Stimulated activated memory B cell treated with anti-CD40 and anti-IgM and Interleukin-4, amounts not matched to agents 10 μg/mL and 1 μg/mL and 100 μg/mL, for 72 hours (primary cell): ENCODE results near the gene AAK1.

Source experiments
- ATAC-seq: fragments of 150-1000 bp; cut with Tn5 transposase; 2 replicates; pipeline ENCODE4 v1.10.0; 2021
- H3K27ac Mint-ChIP-seq: one replicate; pipeline ENCODE4 v1.8.0; 2022; ENCODE audit warnings: mild to moderate bottlenecking, mixed read lengths
- H3K27me3 Mint-ChIP-seq: one replicate; pipeline ENCODE4 v1.8.0; 2022; ENCODE audit warnings: mixed read lengths
- H3K36me3 Mint-ChIP-seq: one replicate; pipeline ENCODE4 v1.8.0; 2022; ENCODE audit warnings: mixed read lengths
- H3K4me1 Mint-ChIP-seq: one replicate; pipeline ENCODE4 v1.8.0; 2022; ENCODE audit warnings: mixed read lengths
- H3K4me3 Mint-ChIP-seq: one replicate; pipeline ENCODE4 v1.8.0; 2022; ENCODE audit warnings: mild to moderate bottlenecking, moderate library complexity, mixed read lengths
- H3K9me3 Mint-ChIP-seq: one replicate; pipeline ENCODE4 v1.8.0; 2022; ENCODE audit warnings: mixed read lengths

Gene AAK1

GRCh38 chr2:69509011-69509749 is 134.4 kb downstream of the AAK1 start:
- H3K36me3 Mint-ChIP-seq = peaks cover 14% of the 10 kb centered on the region
- H3K27ac Mint-ChIP-seq = no peak overlapping the region
- H3K4me1 Mint-ChIP-seq = peaks cover 18% of the 10 kb centered on the region
- no peaks in the 10 kb centered on the region for H3K27me3 Mint-ChIP-seq
- no peaks in the 10 kb centered on the region for H3K9me3 Mint-ChIP-seq
- peak; percentile 39 for ATAC-seq
- H3K4me3 Mint-ChIP-seq = no peak overlapping the region

GRCh38 chr2:69505710-69506109 is 137.8 kb downstream of the AAK1 start:
- Mint-ChIP-seq H3K27me3 (no peaks in the 10 kb centered on the region), H3K4me3 (no peak overlapping the region), H3K27ac (no peak overlapping the region), H3K4me1 (peaks cover 18% of the 10 kb centered on the region), H3K36me3 (peaks cover 6% of the 10 kb centered on the region), H3K9me3 (no peaks in the 10 kb centered on the region)
- no peak for ATAC-seq

DNA sequence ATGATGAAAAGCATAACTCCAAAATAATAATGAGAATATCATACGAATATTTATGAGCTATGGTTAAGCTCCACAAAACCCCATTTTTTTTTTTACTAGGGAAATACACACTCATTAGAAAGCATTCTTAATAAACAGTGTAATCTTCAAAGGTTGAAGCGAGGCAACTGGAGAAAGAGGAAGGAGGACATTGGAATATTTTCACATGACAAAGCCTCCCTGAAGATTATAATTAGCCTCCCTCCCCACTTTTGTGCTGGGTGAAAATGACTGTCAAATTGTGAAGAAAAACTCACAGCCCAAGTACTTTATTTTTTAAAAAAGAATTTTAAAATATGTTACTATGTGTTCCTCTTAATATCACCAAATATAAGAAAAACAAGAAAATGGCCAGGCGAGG is 142.2 kb downstream of the AAK1 start:
- no peak overlapping the region for H3K27ac Mint-ChIP-seq
- H3K36me3 Mint-ChIP-seq = no peaks in the 10 kb centered on the region
- no peak overlapping the region for H3K4me3 Mint-ChIP-seq
- peaks cover 10% of the 10 kb centered on the region for H3K27me3 Mint-ChIP-seq
- peaks cover 20% of the 10 kb centered on the region for H3K4me1 Mint-ChIP-seq
- no peak for ATAC-seq
- H3K9me3 Mint-ChIP-seq = no peaks in the 10 kb centered on the region

DNA sequence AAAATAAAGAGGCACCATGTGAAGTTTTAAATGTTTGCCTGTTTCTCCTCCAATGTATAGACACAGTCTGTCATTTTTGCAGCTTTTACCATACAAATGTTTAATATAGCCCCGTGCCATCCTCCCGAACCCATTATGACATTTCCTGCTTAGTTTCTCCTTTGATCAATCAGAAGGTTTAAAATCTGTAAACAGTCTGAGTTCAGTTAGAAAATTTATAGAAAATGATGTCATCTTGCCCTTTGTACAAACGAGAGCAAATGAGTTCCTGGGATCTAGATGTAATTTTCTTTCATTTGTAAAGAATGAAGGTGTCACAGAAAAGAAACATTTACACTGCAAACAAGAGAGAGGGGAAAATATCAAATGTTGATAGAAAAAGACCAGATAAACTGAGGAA is 143.6 kb downstream of the AAK1 start:
- peaks cover 10% of the 10 kb centered on the region for H3K27me3 Mint-ChIP-seq
- no peaks in the 10 kb centered on the region for H3K9me3 Mint-ChIP-seq
- no peak overlapping the region for H3K4me3 Mint-ChIP-seq
- H3K4me1 Mint-ChIP-seq = peaks cover 20% of the 10 kb centered on the region
- no peaks in the 10 kb centered on the region for H3K36me3 Mint-ChIP-seq
- no peak overlapping the region for H3K27ac Mint-ChIP-seq
- no peak for ATAC-seq

- H3K36me3 Mint-ChIP-seq = no peaks in the 10 kb centered on the region
- H3K27ac Mint-ChIP-seq = peak overlapping the region; percentile 5
- H3K9me3 Mint-ChIP-seq = no peaks in the 10 kb centered on the region
- H3K4me1 Mint-ChIP-seq = peaks cover 20% of the 10 kb centered on the region
- H3K27me3 Mint-ChIP-seq = peaks cover 10% of the 10 kb centered on the region
- peak; percentile 84 for ATAC-seq
- H3K4me3 Mint-ChIP-seq = peak overlapping the region; percentile 14
Observed at GRCh38 chr2:69499242-69499641, 144.3 kb downstream of the AAK1 start.

GRCh38 chr2:69495861-69496260 is 147.7 kb downstream of the AAK1 start:
- Mint-ChIP-seq H3K27ac (no peak overlapping the region), H3K36me3 (no peaks in the 10 kb centered on the region), H3K4me3 (no peak overlapping the region), H3K27me3 (peaks cover 10% of the 10 kb centered on the region), H3K4me1 (peaks cover 20% of the 10 kb centered on the region), H3K9me3 (no peaks in the 10 kb centered on the region)
- no peak for ATAC-seq

DNA sequence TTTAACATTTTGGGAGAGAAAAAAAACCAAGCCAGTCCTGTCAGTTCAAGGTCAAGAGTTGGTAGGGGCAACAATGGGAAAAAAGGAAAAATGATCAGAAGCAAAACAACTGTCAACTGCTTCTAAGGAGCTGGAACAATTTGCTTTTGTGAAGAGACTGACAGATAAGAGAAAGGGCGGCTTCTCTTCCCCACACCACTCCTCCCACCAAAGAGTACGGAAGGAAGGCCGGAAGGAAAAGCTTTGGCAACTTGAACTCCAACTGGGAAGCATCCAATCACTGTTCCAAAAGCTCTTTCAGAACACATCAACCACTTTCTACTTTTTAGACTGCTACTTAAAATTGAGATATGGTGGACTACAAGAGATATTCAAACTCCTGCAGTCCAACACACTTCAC is 148.5 kb downstream of the AAK1 start:
- Mint-ChIP-seq H3K4me3 (no peak overlapping the region), H3K4me1 (peaks cover 17% of the 10 kb centered on the region), H3K27ac (no peak overlapping the region), H3K36me3 (no peaks in the 10 kb centered on the region), H3K9me3 (no peaks in the 10 kb centered on the region), H3K27me3 (peaks cover 10% of the 10 kb centered on the region)
- ATAC-seq = no peak

- peaks cover 9% of the 10 kb centered on the region for H3K4me1 Mint-ChIP-seq
- H3K36me3 Mint-ChIP-seq = no peaks in the 10 kb centered on the region
- ATAC-seq = no peak
- H3K27me3 Mint-ChIP-seq = peaks cover 10% of the 10 kb centered on the region
- no peak overlapping the region for H3K27ac Mint-ChIP-seq
- no peak overlapping the region for H3K4me3 Mint-ChIP-seq
- no peaks in the 10 kb centered on the region for H3K9me3 Mint-ChIP-seq
Observed at GRCh38 chr2:69494126-69494525, 149.4 kb downstream of the AAK1 start.

DNA sequence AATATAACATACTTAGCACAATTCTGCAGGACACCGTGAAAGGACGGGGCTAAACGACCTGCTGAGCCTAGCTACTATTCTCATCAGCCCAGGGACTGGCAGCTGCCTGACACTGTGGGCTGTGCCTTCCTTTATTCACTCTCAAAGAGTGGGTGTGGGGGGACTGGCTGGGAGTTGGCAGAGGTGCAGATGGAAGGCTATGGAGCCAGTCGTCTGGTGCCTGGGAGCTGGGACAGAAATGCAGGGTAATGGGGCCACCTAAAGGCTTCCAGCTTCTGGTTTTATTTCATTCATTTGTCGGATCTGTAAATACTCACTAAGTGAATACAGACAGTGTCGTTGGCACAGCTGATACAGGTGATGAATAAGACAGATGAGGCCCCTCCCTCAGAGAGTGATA is 150.3 kb downstream of the AAK1 start:
- Mint-ChIP-seq H3K36me3 (no peaks in the 10 kb centered on the region), H3K4me1 (peaks cover 6% of the 10 kb centered on the region), H3K9me3 (no peaks in the 10 kb centered on the region), H3K27me3 (peaks cover 14% of the 10 kb centered on the region), H3K4me3 (no peak overlapping the region), H3K27ac (no peak overlapping the region)
- no peak for ATAC-seq

DNA sequence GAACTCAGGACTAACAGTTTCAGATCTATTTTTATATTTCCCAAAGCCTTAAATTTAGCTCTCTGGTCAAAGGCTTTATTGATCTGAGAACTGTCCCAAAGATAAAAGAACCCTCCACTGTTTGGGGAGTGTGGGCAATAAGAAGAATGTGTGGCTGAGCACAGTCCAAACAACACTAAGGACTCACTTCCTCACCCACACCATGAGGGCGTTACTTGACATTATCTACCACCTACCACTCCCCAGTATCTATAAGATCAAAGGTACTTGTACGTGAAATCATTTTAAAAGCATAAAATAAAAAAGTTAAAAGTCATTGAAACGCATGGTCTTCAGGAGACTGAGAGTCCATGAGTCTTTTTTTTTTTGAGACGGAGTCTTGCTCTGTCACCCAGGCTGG is 151.7 kb downstream of the AAK1 start:
- H3K9me3 Mint-ChIP-seq = no peaks in the 10 kb centered on the region
- ATAC-seq = no peak
- no peaks in the 10 kb centered on the region for H3K4me1 Mint-ChIP-seq
- peaks cover 15% of the 10 kb centered on the region for H3K27me3 Mint-ChIP-seq
- peaks cover 5% of the 10 kb centered on the region for H3K36me3 Mint-ChIP-seq
- H3K4me3 Mint-ChIP-seq = no peak overlapping the region
- H3K27ac Mint-ChIP-seq = no peak overlapping the region

DNA sequence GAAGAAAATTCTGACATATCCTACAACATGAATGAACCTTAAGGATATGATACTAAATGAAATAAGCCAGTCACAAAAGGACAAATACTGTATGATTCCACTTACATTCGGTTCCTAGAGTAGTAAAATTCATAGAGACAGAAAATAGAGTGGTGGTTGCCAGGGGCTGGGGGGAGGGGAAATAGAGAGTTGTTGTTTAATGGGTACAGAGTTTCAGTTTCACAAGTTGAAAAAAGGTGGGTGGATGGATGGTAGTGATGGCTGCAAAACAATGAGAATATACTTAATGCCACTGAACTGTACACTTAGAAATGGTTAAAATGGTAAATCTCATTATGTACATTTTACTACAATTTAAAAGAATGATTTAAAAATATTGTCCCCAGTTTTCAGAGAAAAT is 153.1 kb downstream of the AAK1 start:
- Mint-ChIP-seq H3K4me3 (no peak overlapping the region), H3K4me1 (no peaks in the 10 kb centered on the region), H3K9me3 (no peaks in the 10 kb centered on the region), H3K36me3 (peaks cover 5% of the 10 kb centered on the region), H3K27me3 (peaks cover 22% of the 10 kb centered on the region), H3K27ac (no peak overlapping the region)
- peak; percentile 31 for ATAC-seq

DNA sequence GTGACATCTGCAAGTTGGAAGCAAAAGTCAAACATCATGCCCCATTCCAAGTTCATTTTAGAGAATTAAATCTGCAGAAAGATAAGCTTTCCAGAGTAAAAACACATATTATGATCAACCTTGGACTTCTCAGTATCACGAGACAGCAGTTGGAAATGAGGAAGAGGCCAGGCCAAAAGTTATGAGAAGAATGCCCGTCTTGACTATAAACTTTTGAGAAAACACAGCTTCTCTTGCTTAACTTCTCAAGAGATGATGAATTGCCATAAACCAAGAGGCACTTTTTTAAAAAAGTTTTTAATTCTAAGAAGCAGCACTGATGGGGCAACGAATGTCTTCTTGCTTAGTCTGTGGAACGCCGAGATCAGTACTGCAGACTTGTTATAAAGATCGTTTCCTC is 153.7 kb downstream of the AAK1 start:
- Mint-ChIP-seq H3K36me3 (peaks cover 5% of the 10 kb centered on the region), H3K4me1 (no peaks in the 10 kb centered on the region), H3K4me3 (no peak overlapping the region), H3K9me3 (no peaks in the 10 kb centered on the region), H3K27ac (no peak overlapping the region), H3K27me3 (peaks cover 25% of the 10 kb centered on the region)
- no peak for ATAC-seq

- Mint-ChIP-seq H3K36me3 (peaks cover 5% of the 10 kb centered on the region), H3K27ac (no peak overlapping the region), H3K4me3 (no peak overlapping the region), H3K4me1 (peaks cover 15% of the 10 kb centered on the region), H3K27me3 (peaks cover 23% of the 10 kb centered on the region), H3K9me3 (no peaks in the 10 kb centered on the region)
- ATAC-seq = no peak
Observed at GRCh38 chr2:69483696-69484095, 159.8 kb downstream of the AAK1 start.

DNA sequence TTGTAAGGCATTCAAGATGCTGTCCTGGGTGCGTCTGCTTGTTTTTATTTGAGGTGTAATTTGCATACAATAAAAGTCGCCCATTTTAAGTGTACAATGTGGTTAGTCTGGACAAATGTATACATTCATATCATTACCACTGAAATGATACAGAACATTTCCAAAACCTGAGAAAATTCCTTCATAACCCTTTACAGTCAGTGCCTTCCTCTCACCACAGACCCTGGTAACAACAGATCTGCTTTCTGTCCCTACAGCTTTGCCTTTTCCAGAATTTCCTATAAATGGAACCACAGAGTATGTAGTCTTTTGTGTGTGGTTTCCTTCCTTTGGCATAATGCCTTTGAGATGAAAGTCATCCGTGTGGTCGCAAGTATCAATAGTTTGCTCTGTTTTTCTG is 160.5 kb downstream of the AAK1 start:
- H3K36me3 Mint-ChIP-seq = peaks cover 5% of the 10 kb centered on the region
- H3K4me3 Mint-ChIP-seq = no peak overlapping the region
- no peak for ATAC-seq
- no peak overlapping the region for H3K27ac Mint-ChIP-seq
- peaks cover 15% of the 10 kb centered on the region for H3K4me1 Mint-ChIP-seq
- peaks cover 17% of the 10 kb centered on the region for H3K27me3 Mint-ChIP-seq
- no peaks in the 10 kb centered on the region for H3K9me3 Mint-ChIP-seq

GRCh38 chr2:69482471-69482870 is 161.1 kb downstream of the AAK1 start:
- H3K27ac Mint-ChIP-seq = no peak overlapping the region
- H3K9me3 Mint-ChIP-seq = no peaks in the 10 kb centered on the region
- peaks cover 16% of the 10 kb centered on the region for H3K27me3 Mint-ChIP-seq
- peak; percentile 67 for ATAC-seq
- H3K36me3 Mint-ChIP-seq = peaks cover 5% of the 10 kb centered on the region
- H3K4me3 Mint-ChIP-seq = no peak overlapping the region
- H3K4me1 Mint-ChIP-seq = peaks cover 20% of the 10 kb centered on the region

GRCh38 chr2:69481421-69481820 is 162.1 kb downstream of the AAK1 start:
- Mint-ChIP-seq H3K9me3 (no peaks in the 10 kb centered on the region), H3K4me1 (peaks cover 22% of the 10 kb centered on the region), H3K27ac (no peak overlapping the region), H3K4me3 (no peak overlapping the region), H3K27me3 (peaks cover 8% of the 10 kb centered on the region), H3K36me3 (no peaks in the 10 kb centered on the region)
- no peak for ATAC-seq
